RPMI8226 (cell line): Measurements from ENCODE around the gene ZNF598.

ENCODE experiments used
- DNase-seq: peaks from one replicate; pipeline ENCODE4 v3.0.0-alpha.2; 2015

Gene ZNF598

GRCh38 chr16:1989209-1990100 is 20.2 kb downstream of the ZNF598 start, which contains the start of gene SYNGR3:
TSS of gene SYNGR3 (plus strand) at chr16:1989970. CDS start at chr16:1990103, 133 bp downstream.
- peak; percentile 54 for DNase-seq

DNA sequence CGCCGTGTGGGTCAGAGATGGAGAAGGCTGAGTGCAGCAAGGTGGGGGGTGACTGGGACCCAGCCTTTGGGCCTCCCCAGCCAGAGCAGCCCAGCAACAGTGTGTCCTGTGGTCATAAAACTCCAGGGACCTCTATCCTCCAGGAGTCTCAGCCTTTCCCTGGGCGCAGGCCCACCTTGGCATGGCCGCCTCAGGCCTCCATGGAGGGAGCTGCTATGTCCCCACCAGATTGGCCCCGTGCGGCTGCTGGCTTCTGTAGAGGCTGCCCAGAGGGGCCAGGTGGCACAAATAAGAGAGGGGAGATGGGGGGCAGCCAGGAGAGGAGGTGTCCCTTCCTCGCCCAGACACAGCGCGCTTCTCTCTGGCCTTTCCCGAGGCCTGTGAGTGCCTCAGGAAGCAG is 22.4 kb downstream of the ZNF598 start:
- DNase-seq, result no peak

DNA sequence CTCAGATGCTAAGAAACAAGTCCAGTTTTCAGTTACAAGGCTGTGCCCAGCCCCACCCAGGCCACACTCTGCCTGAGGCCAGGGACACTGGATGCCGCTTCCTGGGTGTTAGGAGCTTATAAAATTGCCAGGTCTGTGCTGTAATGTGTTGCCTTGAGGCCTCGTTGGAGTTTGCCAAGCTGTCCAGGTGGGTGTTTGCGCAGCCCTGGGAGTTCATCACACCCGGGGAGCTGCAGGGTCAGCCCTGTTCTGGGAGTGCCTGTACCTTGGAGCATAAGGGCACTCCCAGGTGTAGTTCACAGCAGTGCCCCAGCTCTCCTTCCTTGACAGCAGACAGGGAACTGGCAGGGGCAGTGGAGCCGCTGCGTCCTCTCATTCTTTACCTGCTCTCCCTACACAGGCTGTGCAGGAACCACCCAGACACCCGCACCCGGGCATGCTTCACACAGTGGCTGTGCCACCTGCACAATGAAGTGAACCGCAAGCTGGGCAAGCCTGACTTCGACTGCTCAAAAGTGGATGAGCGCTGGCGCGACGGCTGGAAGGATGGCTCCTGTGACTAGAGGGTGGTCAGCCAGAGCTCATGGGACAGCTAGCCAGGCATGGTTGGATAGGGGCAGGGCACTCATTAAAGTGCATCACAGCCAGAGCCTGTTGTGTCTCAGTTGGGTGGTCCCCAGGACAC is 24.0 kb downstream of the ZNF598 start:
- no peak for DNase-seq

DNA sequence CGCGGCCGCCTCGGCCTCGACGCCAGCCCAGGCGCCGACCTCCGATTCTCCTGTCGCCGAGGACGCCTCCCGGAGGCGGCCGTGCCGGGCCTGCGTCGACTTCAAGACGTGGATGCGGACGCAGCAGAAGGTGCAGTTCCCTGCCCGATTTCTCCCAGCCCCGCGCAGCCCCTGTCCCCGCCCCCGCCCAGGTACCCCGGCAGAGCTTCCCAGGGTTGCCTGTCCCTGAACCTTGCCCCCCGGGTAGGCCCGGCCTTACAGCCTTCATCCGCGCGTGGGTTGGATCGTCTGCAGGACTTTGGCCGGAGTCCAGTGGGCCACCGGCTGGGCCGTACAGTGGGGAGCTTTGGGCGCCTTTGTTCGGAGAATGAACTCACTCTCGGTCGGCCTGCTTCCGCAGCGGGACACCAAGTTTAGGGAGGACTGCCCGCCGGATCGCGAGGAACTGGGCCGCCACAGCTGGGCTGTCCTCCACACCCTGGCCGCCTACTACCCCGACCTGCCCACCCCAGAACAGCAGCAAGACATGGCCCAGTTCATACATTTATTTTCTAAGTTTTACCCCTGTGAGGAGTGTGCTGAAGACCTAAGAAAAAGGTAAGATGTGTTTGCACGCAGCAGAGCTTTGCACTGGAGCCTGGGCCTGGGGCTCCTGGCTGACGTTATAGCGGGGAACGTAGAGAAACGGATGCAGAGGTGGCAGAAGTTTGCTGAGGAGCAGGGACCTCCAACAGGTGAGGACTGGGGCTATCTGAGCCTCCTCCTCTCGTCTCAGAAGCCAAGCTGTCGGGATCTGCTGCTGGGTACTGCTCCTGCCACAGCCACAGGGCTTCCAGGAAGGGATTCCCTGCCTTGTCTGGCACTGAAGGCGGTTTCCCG is 25.0 kb downstream of the ZNF598 start:
- peak; percentile 56 for DNase-seq

DNA sequence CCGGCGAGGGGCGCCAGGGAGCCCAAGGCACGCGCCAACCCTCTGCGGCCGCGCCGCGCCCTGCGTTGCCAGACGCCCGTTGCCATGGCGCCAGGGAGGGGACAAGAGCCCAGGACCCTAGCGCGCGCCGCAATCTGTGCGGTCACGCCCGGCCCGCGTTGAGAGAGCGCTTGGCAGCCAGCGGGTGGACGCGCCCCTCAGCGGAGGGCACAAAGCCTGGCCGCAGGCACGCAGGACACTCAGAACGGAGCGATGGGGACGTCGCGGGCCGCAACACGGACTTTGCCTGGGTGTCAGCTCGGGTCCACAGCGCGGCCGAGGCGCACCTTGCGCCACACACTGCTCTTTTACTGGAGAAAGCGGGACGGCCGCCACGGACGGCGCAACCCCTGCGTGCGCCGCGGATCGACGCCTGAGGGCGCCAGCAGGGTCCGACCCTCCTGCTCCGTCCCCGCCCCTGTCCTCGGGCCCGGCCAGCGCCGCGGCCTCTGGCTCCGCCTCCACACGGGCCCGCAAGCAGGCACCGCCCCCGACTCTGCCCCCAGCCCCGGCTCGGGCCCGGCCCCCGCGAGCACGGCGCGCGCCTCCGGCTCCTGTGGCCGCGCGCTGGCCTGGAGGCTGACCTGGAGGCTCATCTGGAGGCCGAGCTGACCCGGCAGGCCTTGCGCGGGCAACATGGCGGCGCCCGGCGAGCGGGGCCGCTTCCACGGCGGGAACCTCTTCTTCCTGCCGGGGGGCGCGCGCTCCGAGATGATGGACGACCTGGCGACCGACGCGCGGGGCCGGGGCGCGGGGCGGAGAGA is 25.9 kb downstream of the ZNF598 start, which contains the start of gene GFER:
Gene GFER, plus strand, starts transcription at position 650 of the 803 bp plus-strand sequence. Its CDS starts 26 bp downstream, at position 676.
- peak; percentile 96 for DNase-seq

DNA sequence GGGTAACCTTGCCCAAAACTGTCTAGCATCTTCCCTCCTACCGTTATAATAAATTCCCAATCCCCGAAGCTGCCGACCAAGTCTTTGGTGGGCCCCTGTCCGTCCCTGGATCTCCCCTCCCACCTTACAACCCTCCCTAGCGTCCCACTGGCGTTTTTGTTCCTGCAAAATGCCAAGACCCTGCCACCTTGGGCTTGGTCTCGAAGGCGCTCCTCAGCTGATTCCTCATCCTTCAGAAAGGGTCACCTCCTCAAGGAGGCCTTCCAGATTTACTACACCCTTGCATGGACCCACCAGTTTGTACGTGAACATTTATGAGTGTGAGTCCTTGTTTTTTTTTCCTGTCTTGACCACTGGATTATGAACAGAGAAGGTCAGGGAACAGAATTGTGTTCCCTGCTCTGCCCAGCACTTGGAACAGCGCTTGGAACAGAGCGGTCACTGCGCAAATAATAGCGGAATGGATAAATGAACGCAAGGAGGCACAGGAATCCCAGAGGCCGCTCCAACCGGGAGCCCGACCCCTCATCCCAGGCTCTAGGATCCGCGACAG is 26.6 kb downstream of the ZNF598 start:
- no peak for DNase-seq

- DNase-seq, result peak; percentile 37
These were observed 27.6 kb downstream of the ZNF598 start for GRCh38 chr16:1982013-1982433.

DNA sequence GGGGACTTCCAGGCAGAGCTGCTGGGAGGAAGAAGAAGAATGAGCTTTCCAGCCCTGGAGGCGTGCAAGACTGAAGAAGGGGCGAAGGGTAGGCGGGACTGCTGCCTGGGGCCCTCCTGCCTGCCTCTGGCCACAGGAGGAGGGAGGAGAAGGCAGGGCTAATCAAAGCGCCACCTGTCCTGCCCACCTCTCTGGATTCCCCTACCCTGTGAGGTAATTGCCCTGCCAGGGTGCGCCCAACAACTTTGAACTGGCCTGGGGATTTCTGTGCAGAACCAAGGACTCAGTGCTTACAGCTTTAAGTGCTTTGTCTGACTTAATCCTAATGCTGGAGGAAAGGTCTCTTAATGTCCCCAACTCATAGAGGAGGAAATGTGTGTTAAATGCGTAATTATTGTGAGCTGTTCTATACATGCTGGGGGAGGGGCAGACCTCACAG is 28.2 kb downstream of the ZNF598 start, which contains the start of gene NOXO1:
Gene NOXO1, minus strand, starts transcription at position 72 of the 439 bp plus-strand sequence. CDS start 290 bp downstream, outside the sequence.
- peak; percentile 45 for DNase-seq

DNA sequence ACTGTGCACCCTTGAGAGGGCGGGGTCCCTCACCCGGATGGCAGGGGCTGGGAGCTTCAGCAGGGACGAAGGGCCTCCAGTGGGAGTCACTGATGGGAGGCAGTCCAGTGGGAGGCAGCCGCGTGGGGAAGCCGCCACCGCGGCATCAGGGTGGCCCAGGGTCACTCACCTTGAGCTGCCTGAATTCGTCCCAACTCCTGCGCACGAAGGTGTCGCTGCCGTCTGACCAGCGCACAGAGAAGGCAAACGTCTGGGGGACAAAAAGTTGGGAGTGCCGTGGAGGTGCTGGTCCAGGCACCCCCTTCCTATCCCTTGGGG is 28.9 kb downstream of the ZNF598 start:
- no peak for DNase-seq

- DNase-seq, result peak; percentile 78
These were observed 29.4 kb downstream of the ZNF598 start for GRCh38 chr16:1980030-1980769.

DNA sequence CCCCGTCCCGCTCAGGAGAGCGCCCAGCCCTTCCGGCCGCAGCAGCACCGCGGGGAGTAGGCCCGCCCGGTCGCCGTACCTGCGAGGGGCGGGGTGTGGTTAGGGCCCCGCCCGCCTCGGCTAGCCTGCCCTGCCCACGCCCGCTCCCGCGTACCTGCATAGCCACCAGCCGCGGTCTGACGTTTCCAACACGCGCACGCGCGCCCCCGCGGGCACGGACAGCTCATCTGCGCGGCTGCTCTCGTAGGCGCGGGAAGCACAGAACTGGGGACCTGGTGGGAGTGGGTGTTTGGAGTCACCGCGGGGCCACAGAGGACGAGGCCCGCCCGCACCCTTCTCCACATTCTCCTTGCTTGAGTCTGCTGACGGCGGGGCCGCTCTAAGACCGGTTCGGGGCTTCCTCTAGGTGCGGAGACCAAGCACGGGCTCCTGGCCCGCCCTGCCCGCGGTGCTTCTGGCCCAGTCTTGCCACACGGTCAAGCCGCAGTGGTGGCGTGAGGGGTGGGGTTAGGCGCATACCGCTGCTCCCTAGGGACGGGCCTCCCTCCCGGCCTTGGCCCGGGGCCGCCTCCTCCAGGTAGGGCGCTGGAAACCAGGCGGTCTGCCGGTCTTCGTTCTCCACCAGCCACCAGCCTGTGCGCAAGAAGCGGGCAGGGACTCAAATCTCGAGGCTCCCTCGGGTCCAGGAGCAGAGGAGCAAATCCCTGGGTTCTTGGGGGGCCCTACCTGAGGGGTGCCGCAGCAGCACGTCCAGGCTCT is 30.2 kb downstream of the ZNF598 start:
- DNase-seq, result no peak

- DNase-seq, result no peak
These were observed 31.0 kb downstream of the ZNF598 start for GRCh38 chr16:1978476-1979120.

DNA sequence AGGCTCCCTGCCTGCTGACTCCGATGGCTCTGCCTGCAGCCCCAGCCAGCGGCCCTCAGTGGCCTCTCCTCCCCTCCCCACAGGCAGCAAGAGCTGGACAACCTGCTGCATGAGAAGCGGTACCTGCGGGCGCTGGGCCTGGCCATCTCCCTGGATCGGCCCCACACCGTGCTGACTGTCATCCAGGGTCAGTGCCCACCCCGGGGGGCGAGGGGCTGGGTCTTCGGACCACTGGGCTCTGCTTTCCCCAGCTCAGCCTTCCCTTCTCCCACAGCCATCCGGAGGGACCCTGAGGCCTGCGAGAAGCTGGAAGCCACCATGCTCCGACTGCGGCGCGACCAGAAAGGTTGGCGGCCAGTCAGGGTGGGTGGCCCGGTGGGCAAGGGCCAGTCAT is 31.7 kb downstream of the ZNF598 start:
- no peak for DNase-seq

DNA sequence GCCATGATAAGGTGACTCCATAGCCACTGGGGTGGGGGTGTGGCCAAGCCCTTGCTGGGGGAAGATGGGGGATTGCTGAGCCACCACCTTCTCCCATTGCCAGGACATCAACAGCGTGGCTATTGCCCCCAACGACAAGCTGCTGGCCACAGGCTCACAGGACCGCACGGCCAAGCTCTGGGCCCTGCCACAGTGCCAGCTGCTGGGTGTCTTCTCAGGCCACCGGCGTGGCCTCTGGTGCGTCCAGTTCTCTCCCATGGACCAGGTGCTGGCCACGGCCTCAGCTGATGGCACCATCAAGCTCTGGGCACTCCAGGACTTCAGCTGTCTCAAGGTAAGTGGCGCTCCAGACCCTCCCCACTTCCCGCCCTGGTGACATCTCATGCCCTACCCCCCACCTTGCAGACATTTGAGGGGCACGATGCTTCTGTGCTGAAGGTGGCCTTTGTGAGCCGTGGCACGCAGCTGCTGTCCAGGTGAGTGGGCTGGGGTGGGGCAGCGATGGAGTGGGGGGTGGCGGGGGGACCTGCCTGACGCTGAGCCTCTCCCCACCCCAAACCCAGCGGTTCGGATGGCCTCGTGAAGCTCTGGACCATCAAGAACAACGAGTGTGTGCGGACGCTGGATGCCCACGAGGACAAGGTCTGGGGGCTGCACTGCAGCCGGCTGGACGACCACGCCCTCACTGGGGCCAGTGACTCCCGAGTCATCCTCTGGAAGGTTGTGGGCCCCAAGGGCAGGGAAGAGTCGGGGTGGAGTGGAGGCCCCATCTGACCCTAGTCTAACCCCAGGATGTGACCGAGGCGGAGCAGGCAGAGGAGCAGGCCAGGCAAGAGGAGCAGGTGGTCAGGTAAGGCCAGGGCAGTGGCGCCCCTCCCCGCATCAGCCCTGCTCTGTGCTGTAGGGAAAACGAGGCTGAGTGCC is 32.4 kb downstream of the ZNF598 start:
- no peak for DNase-seq

DNA sequence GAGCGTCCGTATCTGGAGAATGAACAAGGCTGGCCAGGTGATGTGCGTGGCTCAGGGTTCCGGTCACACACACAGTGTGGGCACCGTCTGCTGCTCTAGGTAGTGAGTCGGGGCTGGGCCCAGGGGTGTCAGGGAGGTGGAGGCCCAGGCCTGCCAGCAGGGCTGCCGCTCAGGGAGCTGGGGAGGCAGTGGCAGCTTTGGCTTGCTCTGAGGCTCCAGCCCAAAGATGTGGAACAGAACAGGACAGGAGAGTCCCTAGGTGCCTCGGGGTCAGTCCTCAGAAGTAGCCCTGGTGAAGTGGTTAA is 33.5 kb downstream of the ZNF598 start:
- DNase-seq, result no peak

DNA sequence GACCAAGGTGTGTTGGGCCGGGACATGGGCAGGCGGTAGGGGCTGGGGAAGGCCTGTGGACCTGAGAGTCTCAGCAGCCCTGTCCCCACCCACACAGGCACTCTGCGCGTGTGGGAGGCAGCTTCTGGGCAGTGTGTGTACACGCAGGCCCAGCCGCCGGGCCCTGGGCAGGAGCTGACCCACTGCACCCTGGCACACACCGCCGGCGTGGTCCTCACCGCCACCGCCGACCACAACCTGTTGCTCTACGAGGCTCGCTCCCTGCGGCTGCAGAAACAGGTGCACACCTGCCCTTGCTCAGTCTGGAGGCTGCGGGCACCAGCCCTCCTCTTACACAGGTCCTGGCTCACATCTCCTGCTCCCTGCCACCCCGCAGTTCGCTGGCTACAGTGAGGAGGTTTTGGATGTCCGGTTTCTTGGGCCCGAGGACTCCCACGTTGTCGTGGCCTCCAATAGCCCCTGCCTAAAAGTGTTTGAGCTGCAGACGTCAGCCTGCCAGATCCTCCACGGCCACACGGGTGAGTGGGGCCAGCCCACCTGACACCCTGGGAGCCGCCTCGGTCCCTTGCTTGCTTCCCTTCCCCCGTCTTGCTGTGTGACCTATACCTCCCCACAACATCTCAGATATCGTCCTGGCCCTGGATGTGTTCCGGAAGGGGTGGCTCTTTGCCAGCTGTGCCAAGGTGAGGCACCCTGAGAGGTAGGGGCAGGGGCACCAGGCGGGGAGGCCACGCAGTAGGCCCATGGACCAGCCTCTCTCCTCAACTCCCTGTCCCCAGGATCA is 34.0 kb downstream of the ZNF598 start:
- DNase-seq, result no peak

DNA sequence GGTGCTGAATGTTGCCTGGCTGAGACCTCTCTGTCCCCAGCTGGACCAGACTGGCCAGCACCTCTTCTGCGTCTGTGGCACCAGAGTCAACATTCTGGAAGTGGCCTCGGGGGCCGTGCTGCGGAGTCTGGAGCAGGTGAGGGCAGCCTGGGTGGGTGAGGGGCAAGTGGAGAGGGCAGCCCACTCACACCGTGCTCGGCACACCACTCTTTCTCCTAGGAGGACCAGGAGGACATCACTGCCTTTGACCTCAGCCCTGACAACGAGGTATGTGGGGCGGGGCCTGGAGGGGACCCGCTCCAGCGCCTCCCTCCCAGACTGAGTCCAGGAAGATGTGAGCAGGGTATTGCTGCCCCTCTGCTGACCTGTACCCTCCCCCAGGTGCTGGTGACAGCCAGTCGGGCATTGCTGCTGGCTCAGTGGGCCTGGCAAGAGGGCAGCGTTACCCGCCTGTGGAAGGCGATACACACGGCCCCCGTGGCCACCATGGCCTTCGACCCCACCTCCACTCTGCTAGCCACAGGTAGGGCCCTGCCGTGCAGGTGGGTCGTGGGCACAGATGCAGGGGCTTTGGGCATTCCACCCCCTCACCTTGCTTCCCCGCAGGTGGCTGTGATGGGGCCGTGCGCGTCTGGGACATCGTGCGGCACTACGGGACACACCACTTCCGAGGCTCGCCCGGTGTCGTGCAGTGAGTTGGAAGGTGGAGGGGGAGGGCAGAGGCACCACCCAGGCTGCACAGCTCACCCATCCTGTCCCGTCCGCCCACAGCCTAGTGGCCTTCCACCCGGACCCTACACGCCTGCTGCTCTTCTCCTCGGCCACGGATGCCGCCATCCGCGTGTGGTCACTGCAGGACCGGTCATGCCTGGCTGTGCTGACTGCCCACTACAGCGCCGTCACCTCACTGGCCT is 35.2 kb downstream of the ZNF598 start:
- no peak for DNase-seq
